NCI-H82 treated with DMSO at 0.1 percent for 48 hours (cell line): ENCODE measurements around the gene TMEM37.
"Not testable (repeated sequence)": the region's sequence is repeated elsewhere in the genome, so short reads cannot be mapped to it uniquely, and the experiment has no call there.

Experiments used
- DNase-seq: peaks from one replicate; lab custom pipeline; 2025; ENCODE audit not compliant: unreplicated experiment; lab: John Stamatoyannopoulos, UW

The TMEM37 gene, protein sequence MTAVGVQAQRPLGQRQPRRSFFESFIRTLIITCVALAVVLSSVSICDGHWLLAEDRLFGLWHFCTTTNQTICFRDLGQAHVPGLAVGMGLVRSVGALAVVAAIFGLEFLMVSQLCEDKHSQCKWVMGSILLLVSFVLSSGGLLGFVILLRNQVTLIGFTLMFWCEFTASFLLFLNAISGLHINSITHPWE

DNA sequence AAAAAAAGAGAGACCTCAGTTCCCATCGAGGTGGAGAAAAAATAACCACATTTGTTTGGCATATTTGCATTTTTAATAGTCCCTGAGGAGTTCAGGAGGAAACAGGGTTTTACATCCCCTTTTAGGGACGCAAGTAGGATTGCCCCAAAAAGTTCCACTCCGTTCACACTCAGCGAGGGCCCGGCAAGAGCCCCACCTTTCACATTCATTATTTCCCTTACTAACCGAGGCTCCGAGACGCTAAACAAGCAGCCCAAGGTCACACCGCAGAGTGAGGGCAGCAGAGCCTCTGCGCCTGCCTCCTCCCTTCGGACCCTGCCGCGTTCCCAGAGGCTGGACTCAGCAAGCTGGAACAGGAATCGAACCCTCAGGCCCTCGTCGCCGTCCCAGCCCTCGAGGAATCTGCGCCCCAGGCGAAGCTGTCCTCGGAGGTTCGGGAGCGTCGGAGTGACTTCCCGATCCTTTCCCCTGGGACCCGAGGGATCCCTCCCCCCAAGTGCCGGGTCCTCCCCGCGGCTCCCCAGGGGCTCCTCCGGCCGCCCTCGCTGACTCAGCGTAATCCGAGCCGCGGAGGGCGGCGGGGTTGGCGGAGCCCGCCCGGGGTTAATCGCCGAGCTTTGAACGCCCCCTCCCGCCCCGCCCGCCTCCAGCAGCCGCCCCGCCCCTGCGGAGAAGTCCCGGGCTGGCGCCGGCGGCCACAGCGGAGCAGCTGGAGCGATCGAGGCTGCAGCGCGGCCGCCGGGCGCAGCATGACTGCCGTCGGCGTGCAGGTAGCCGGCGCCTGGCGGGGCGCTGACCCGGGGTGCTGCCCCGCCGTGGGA lies at the start of gene TMEM37:
Gene TMEM37 (plus strand): TSS at position 700 of the 821 bp plus-strand sequence. CDS start 50 bp downstream, at position 750.
- DNase-seq, result peak; percentile 67

DNA sequence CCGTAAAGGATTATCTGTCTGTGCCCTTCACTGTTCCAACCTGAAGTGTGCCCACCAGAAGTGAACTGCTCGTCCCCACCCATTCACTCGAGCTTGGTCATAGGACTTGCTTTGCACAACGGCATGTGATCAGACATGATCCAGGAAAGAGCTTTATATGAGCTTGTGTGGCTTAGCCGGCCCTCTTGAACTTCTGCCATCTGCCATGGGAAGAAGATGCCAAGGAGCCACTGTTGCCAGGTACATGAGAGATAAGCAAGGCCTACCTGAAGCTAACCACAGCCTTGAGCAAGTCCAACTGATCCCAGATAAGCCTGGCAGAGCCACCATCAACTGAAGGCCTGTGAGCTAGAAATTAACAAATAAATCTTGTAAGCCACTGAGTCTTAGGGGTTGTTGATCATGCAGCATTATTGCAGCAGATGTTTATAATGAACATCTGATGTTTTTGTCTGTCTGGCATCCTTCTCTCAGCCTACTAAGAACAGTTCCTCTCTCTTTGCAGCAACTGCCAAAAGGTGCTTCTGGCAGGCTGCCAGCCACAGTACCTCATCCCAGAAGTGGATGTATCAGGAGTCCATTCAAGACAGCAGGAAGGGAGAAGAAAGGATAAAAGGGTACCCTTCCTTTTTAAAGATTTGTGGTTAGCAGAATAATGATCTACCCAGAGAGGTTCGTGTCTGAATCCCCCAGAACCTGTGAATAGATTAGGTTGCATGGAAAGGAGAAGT lies 48.1 kb upstream of the TMEM37 start:
- DNase-seq, result peak; percentile 91

DNA sequence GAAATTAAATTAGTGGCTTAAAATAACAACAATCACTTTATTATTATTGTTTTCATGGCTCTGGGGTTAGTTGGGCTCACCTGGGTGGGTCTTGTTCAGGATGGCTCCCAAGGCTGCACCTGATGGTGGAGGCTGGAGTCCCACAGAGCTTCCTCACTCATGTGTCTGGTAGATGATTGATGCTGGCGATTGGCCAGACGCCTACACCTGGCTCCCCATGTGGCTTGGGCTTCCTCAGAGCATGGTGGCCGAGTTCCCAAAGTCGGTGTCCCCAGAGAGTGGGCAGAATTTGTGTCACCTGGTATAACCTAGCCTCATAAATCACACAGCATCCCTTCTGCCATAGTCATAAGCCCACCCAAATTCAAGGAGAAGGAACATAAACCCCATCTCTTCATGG lies 46.7 kb upstream of the TMEM37 start:
- DNase-seq, result no peak

DNA sequence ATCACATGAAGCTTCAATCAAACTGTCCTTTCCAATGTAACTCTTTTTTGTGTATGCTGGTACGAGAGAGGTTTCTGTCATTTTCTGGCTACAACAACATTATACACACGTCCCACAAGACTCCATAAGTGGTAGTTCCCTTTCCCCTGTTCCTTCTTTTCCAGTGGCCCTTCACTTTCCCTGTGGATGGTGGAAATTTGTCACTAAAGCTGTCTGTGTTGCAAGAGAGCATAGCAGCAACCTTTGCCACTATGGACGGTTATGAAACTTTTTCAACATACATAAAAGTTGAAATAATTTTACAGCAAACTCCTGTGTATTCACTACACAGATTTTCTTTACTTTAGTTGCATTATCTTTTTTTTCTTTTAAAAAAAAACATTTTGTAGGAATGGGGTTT lies 46.2 kb upstream of the TMEM37 start:
- no peak for DNase-seq

DNA sequence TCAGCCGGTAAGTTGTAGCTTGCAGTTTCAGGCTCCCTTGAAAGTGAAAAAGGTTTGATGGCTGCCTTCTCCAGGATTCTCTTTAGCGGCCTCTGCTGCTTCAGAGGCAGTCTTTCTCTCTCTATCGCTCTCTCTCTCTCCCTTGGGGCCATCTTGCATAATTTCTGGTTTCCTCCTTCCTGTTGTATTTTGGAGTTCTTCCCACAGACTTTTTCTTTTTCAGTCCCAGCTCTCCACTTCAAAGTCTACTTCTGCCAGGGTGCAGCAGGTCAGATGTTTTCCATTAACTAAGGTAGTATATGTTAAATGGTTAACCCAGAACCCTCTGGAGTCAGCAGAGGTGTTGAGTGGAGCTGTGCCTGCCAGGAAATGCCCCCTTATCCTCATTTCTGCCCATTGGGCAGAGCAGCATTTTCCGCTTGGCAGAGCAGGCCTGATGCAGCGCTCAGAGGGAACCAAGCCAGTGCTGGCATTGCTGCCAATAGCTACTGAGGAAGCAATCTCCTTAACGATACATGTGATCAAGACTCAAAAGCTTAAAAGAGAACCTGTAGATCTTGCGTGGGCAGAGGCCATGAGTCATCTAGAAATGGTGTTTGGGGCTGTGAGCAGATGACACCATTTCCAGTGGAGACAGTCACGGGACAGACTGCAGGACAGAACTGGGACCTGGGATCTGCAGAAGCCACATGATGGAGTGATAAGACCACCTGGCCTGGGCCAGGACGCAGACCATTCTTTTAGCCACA lies 44.1 kb upstream of the TMEM37 start:
- no peak for DNase-seq

DNA sequence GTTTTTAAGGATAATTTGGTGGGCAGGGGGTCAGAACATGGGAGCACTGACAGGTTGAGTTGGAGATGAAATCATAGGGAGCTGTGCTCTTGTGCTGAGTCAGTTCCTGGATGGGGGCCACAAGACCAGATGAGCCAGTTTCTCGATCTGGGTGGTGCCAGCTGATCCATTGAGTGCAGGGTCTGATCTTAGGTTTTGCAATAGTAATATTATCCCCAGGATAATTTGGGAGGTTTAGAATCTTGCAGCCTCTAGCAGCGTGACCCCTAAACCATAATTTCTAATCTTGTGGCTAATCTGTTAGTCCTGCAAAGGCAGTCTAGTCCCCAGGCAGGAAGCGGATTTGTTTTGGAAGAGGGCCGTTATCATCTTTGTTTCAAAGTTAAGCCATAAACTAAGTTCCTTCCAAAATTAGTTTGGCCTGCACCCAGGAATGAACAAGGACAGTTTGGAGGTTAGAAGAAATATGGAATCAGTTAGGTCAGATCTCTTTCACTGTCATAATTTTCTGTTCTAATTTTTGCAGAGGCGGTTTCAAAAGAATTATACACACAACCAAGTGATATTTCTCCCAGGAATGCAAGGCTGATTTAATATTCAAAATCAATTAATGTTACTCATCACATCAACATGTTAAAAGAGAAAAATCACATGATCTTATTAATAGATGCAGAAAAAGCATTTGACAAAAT lies 41.9 kb upstream of the TMEM37 start:
- no peak for DNase-seq

DNA sequence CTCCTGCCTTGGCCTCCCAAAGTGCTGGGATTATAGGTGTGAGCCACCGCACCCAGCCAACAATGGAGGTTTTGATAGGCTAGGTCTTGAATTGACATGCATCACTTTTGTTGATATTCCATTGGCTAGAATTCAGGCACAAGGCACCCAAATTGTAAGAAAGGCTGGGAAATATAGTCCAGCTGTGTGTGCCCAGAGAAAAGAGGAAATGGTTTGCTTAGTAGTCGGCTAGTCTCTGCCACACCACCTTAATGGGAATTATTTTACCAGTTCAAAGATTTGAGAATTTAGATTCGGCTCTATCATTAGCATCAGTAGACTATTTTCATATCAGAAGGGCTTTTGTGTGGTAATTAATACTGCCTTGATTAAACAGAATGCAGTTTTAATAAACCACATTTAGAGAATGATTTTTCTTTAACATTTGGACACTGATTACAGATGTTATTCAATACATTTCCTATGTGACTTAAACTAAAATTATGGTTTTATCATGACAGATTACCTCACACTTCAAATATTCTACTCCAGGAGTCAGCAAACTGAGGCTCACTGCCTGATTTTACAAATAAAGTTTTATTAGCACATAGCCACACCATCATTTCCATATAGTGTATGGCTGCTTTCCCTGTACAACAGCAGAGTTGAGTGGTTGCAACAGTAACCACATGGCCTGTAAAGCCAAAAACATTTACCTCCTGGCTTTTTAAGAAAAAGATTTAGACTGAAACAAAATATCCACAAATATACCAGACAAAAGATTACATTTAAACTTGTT lies 37.5 kb upstream of the TMEM37 start:
- no peak for DNase-seq

DNA sequence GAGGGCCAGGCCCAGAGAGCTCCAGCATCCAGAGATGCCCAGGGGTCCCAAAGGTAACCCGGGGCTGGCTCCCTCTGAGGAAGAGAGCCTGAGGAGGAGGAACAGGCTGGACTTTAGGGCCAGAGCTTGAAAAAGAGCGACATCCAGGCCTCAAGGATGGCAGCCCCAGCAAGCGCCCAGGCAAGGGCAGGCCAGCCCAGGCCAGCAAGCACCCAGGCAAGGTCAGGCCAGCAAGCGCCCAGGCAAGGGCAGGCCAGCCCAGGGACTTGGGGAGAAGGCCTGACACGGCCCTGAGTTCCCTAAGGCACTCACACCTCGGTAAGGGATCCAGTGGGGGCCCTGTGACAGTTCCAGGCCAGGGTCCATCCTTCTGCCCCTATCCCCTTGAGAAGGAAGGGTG lies 34.5 kb upstream of the TMEM37 start:
- no peak for DNase-seq

DNA sequence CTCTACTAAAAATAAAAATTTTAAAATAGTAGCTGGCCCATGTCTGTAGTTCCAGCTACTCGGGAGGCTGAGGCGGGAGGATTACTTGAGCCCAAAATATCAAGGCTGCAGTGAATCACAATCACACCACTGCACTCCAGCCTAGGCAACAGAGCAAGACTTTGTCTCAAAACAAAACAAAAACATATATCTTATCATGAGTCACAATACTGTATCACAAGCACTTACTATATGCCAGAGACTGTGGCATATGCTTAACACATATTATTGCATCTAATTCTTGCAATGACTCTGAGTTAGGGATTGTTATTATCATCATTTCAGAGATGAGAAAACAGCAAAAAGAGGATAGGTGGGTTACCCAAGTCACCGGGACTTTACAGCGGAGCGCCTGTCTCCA lies 29.5 kb upstream of the TMEM37 start:
- no peak for DNase-seq

DNA sequence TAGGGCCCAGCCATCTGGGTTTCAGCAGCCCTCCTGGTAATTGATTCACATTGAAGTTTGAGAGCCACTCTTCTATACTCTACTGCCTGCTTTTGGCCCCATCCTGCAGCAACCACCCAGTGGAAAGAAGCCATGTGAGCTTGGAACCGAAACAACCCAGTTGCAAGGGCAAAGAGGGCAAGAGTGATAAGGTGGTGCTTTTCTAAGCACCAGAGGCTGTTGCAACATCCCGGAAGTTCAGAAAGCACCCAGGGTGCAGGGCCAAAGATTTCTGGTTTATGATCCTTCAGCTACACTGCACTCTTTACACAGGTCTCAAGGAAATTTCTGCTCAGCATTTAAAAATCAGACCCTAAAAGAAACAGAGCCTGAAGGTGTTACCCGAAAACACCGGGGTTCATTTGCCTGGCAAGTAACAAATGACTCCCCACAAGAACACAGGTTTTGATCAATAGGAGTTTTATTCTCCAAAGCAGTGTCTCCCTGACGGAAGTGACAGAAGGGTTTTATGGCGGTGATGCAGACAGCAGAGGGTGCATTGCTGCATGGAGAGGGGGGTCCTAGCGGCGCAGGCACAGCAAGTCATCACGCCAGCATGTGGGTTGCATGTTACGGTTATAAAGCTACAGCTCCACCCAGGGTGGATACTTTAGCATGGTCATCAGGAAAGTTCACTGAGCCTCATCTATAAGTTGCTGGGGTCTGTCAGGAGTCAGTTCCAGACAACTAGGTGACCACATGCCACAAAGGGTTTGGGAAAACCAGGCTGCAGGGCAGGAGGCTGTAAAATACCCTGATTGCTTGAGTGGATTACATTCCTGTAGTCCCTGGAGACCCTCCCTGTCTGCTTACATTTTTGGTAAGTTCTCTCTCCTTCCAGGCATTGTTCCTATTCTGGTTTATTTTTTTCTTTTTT lies 28.8 kb upstream of the TMEM37 start:
- DNase-seq, result no peak

DNA sequence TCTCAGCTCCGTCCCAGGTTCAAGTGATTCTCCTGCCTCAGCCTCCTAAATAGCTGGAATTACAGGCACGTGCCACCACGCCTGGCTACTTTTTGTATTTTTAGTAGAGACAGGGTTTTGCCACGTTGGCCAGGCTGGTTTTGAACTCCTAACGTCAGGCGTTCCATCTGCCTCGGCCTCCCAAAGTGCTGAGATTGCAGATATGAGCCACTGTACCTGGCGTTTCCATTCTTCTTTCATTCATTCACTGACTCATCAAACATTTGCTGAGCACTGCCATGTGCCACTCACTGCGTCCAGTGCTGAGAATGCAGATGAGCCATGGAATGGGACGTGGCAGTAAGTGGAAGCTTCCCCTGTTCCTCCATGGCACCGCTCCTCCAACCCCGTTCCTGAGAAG lies 28.0 kb upstream of the TMEM37 start:
- not testable (repeated sequence) for DNase-seq

DNA sequence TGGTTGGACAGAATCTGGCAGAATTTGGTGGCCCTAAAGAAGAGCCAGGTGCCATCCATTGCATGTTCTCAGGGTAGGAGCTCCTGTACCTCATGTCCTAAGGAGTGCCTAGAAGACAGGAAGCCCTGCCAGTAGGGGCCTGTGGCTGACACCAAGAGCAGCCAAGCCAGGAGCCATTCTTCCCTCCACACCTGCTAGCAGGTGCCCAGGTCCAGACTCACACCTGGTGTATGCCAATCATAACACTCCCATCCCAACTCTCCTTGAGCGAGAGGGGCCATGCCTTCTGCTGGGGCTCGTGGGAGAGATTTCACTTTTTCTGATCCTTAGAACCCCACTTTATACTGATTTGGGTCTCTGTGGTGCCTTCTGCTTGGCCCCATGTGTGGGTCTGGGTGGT lies 26.5 kb upstream of the TMEM37 start:
- no peak for DNase-seq

DNA sequence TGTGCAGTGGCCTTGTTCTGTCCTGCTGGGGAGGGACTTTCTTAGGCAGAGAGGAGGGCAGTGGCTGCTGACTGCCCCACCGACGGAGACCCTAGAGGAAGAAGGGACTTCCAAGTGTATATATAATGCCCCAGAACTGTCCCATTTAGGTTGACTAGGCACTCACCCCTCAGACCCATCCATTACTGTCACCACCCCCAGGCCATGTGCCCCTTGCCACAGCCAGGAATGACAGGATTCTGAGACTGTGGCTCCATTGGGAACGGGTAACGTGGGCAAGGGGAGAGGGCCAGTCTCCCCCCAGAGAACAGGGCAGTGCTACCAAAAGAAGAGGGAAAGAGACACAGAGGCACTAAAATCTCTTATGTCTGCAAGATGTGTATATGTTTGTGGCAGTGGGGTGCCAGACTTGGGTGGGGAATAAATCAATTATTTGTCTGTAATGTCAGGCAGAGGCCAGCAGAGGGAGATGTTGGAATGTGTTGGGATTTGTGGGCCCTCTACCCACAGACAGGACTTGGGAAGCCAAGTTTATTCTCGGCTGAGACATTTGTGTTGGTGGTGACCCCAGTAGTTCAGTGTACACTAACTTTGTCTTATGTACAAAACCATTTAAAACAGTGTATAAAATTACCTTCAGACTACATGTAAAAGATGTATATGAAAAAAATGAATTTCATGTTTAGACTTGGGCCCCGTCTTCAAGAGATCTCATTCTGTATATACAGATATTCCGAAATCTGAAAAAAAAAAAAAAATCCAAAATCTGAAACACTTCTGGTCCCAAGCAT lies 24.0 kb upstream of the TMEM37 start:
- DNase-seq, result peak; percentile 34

DNA sequence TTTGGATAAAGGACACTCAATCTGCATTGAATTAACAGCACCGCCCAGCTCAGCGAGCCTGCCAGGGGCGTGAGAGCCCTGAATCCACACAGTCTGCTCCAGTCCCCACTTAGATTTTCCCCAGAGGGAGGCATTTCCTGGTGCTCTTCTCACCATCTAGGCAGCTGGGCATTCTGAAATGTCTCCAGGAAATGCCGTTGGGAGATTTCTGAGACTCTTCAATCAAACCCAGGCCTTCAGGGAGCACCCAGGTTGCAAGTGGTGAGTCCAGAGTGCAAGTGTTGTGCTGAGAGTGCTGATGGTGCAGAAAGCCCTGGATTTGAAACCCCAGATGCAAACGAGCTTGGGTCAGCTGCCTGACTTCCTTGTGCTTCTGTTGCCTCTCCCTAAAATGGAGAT lies 23.4 kb upstream of the TMEM37 start:
- DNase-seq, result no peak

DNA sequence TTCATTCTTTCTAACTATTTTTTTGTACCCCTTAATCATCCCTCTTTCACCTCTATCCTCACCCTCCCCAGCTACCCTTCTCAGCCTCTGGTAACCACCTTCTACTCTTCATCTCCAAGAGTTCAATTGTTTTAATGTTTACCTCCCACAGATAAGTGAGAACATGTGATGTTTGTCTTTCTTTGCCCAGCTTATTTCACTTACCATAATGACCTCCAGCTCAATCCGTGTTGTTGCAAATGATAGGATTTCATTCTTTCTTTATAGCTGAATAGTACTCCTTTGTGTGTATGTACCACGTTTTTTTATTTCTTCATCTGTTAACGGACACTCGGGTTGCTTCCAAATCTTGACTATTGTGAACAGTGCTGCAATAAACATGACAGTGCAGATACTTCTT lies 22.1 kb upstream of the TMEM37 start:
- DNase-seq, result no peak

DNA sequence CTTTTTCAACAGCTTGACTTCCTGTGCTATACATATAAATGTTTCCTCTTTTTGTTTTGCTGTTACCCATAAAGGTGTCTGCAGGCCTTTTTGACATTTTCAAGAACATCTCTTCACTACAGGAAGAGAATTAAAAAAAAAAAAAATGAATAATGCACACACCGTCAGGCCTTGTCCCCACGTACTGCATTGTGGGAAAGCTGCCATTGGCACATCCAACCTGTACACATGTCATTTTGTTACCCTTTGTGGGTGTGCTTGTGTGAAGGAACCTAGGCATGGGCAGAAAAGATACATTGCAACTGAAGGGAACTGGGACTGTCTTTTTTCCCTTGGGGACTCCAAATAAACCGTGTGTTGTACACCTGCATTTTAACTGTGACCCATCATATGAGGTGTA lies 16.8 kb upstream of the TMEM37 start:
- DNase-seq, result no peak

DNA sequence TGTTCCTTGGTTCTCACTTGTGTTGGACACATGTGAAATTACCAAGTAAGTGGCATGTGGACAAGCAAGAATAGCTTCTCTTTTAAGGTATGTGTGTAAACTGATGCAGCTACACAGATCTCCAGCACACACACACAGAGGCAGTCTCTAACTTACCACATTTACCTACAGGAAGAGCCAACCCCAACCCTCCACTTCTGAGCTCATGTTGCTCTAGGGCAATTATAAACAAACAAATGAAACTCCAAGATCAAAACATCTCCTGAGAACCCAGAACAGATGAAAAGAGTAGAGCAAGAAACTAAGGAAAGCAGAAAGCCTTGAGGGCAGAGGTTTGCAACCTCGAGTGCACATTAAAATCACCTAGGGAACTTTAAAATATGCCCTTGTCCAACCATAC lies 16.0 kb upstream of the TMEM37 start:
- DNase-seq, result no peak

DNA sequence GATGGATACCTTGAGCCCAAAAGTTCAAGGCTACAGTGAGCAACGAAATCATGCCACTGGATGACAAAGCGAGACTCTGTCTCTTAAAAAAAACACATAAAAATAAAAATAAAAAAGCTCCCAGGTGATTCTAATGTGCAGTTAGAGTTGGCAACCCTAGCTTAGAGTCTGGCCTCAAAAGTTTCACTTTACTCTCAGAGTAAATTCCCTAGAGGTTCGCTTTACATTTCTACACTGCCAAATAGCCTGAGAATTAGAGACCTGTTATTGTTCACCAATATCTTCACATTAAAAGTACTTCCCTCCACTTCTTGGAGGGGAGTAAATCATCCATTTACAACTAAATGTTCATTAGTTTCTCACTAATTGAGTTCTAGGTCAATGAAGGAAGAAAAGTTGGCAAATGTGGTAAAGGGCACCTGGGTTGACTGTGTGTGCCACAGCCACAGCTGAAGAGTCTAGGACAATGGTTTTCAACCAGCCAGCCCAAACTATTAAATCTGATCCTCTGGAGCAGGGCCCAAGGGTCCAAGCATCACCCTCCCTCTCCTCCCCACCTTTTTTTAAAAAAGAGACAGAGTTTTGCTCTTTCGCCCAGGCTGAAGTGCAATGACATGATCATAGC lies 15.2 kb upstream of the TMEM37 start:
- DNase-seq, result no peak
